OCI-LY1 (cell line): ENCODE measurements around the gene ZHX3.

Experiments used
- H2AFZ ChIP-seq: fragments of 200-600 bp; sonication (generic), shearing (Covaris generic); 2 replicates; pipeline ENCODE4 v1.6.0; 2014; ENCODE audit warnings: antibody characterized with exemption, mild to moderate bottlenecking, low read length
- H3F3A ChIP-seq: fragments of 200-600 bp; sonication (generic), shearing (Covaris generic); 2 replicates; pipeline ENCODE4 v1.6.0; 2014; ENCODE audit warnings: mild to moderate bottlenecking, antibody characterized with exemption, low read length, moderate library complexity; ENCODE audit not compliant: insufficient read depth
- H3K27ac ChIP-seq: fragments of 200-600 bp; sonication (generic); 2 replicates; pipeline ENCODE4 v1.5.1; 2014; ENCODE audit warnings: low read length, mixed run types, mild to moderate bottlenecking, low read depth; ENCODE audit not compliant: poor library complexity, severe bottlenecking
- H3K27me3 ChIP-seq: fragments of 200-600 bp; sonication (generic); 2 replicates; pipeline ENCODE4 v1.6.0; 2014; ENCODE audit warnings: antibody characterized with exemption, mild to moderate bottlenecking, low read length, moderate library complexity; ENCODE audit not compliant: insufficient read depth
- H3K36me3 ChIP-seq: fragments of 200-600 bp; sonication (generic); 2 replicates; pipeline ENCODE4 v1.6.1; 2014; ENCODE audit warnings: mild to moderate bottlenecking, antibody characterized with exemption, low read length, moderate library complexity, mixed read lengths; ENCODE audit not compliant: insufficient read depth
- H3K4me1 ChIP-seq: fragments of 200-600 bp; sonication (generic); 2 replicates; pipeline ENCODE4 v1.5.1; 2014; ENCODE audit warnings: mild to moderate bottlenecking, low read length, moderate library complexity; ENCODE audit not compliant: insufficient read depth, severe bottlenecking
- H3K4me2 ChIP-seq: fragments of 200-600 bp; sonication (generic), shearing (Covaris generic); 2 replicates; pipeline ENCODE4 v1.6.1; 2014; ENCODE audit warnings: low read length
- H3K4me3 ChIP-seq: fragments of 200-600 bp; sonication (generic); 2 replicates; pipeline ENCODE4 v1.5.1; 2014; ENCODE audit warnings: low read length, low read depth, mild to moderate bottlenecking, mixed read lengths; ENCODE audit not compliant: poor library complexity, severe bottlenecking
- H3K79me2 ChIP-seq: fragments of 200-600 bp; shearing (Covaris generic); 2 replicates; pipeline ENCODE4 v1.6.1; 2016; ENCODE audit warnings: mixed run types, low read length, mixed read lengths; ENCODE audit not compliant: insufficient read depth
- H3K9ac ChIP-seq: fragments of 200-600 bp; sonication (generic), shearing (Covaris generic); 2 replicates; pipeline ENCODE4 v1.6.1; 2014; ENCODE audit warnings: mild to moderate bottlenecking, low read length, mixed read lengths
- H3K9me2 ChIP-seq: fragments of 200-600 bp; sonication (generic), shearing (Covaris generic); 2 replicates; pipeline ENCODE4 v1.6.1; 2014; ENCODE audit warnings: low read depth, mild to moderate bottlenecking, low read length, mixed read lengths
- H3K9me3 ChIP-seq: fragments of 200-600 bp; shearing (Covaris generic); 2 replicates; pipeline ENCODE4 v1.6.1; 2014; ENCODE audit warnings: low read length, mixed read lengths
- H4K20me1 ChIP-seq: fragments of 200-600 bp; sonication (generic), shearing (Covaris generic); 2 replicates; pipeline ENCODE4 v1.6.0; 2016; ENCODE audit warnings: mild to moderate bottlenecking, low read length; ENCODE audit not compliant: insufficient read depth
- EZH2 ChIP-seq: fragments of 200-600 bp; sonication (generic), shearing (Covaris generic); IDR thresholded peaks from 2 replicates; pipeline ENCODE4 v1.8.0; 2017; ENCODE audit warnings: borderline replicate concordance, mixed run types, mild to moderate bottlenecking, antibody characterized with exemption, low read length, moderate library complexity, mixed read lengths
- TF ChIP-seq, protein P1 (sequence below): fragments of 200-600 bp; sonication (generic), shearing (Covaris generic); IDR thresholded peaks from 2 replicates; pipeline ENCODE4 v1.5.1; 2017; ENCODE audit warnings: mild to moderate bottlenecking, antibody characterized with exemption, low read length, moderate library complexity, mixed read lengths

Gene ZHX3

DNA sequence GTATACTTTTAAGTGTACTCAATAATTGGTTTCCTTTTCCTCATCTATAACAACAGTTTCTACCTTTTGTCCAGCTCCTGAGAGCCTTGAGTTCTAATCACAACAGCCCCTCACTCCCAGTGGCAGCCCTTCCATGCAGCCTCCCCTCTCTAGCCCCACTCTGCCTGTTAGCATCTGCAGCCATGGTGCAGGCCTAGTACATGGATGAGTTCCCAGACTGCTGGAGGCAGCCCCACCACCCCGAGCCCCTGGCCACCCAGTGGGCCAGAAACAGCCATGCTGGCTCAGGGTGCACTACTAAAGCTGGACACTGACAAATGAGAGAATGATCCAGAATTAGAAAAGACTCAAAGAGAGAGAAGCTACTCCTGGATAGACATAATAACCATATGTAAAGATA, 13.4 kb upstream of the ZHX3 start:
- H3K9ac ChIP-seq: no peak overlapping the region
- H3K27me3 ChIP-seq: 0 out of 2 replicates have a peak, but pooled peaks cover 3% of the 10 kb centered on the region
- H3K4me3 ChIP-seq: no peak overlapping the region
- H4K20me1 ChIP-seq: no peaks in the 10 kb centered on the region
- no peaks in the 10 kb centered on the region for H3K79me2 ChIP-seq
- no peak overlapping the region for H2AFZ ChIP-seq
- no peaks in the 10 kb centered on the region for H3F3A ChIP-seq
- H3K9me2 ChIP-seq: no peaks in the 10 kb centered on the region
- H3K4me2 ChIP-seq: no peak overlapping the region
- H3K27ac ChIP-seq: no peak overlapping the region
- no peaks in the 10 kb centered on the region for H3K36me3 ChIP-seq
- no peaks in the 10 kb centered on the region for H3K9me3 ChIP-seq
- peaks cover 9% of the 10 kb centered on the region for H3K4me1 ChIP-seq
- TF ChIP-seq, protein P1, sequence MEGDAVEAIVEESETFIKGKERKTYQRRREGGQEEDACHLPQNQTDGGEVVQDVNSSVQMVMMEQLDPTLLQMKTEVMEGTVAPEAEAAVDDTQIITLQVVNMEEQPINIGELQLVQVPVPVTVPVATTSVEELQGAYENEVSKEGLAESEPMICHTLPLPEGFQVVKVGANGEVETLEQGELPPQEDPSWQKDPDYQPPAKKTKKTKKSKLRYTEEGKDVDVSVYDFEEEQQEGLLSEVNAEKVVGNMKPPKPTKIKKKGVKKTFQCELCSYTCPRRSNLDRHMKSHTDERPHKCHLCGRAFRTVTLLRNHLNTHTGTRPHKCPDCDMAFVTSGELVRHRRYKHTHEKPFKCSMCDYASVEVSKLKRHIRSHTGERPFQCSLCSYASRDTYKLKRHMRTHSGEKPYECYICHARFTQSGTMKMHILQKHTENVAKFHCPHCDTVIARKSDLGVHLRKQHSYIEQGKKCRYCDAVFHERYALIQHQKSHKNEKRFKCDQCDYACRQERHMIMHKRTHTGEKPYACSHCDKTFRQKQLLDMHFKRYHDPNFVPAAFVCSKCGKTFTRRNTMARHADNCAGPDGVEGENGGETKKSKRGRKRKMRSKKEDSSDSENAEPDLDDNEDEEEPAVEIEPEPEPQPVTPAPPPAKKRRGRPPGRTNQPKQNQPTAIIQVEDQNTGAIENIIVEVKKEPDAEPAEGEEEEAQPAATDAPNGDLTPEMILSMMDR: no peak
- TF ChIP-seq EZH2: no peak

DNA sequence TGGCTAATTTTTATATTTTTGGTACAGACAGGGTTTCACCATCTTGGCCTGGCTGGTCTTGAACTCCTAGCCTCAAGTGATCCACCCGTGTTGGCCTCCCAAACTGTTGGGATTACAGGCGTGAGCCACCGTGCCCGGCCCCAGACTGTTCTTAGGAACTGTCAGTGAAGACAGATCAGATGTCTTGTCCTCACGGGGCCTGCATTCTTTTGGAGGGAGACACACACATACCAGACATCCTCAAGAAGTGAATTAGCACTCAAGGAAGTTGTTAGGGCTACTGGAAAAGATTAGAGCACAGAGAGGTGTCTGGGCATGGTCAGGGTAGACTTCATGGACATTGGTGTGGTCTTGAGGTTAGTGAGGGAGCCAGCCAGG, 12.8 kb upstream of the ZHX3 start:
- H3K79me2 ChIP-seq: no peaks in the 10 kb centered on the region
- no peak overlapping the region for H3K27ac ChIP-seq
- no peak overlapping the region for H3K9ac ChIP-seq
- H3K9me3 ChIP-seq: no peaks in the 10 kb centered on the region
- H2AFZ ChIP-seq: no peak overlapping the region
- TF ChIP-seq EZH2: no peak
- TF ChIP-seq, protein P1: no peak
- no peaks in the 10 kb centered on the region for H3K36me3 ChIP-seq
- H3K4me1 ChIP-seq: peaks cover 9% of the 10 kb centered on the region
- H3K27me3 ChIP-seq: 0 out of 2 replicates have a peak, but pooled peaks cover 3% of the 10 kb centered on the region
- no peak overlapping the region for H3K4me2 ChIP-seq
- no peaks in the 10 kb centered on the region for H4K20me1 ChIP-seq
- no peaks in the 10 kb centered on the region for H3F3A ChIP-seq
- H3K9me2 ChIP-seq: no peaks in the 10 kb centered on the region
- H3K4me3 ChIP-seq: no peak overlapping the region

DNA sequence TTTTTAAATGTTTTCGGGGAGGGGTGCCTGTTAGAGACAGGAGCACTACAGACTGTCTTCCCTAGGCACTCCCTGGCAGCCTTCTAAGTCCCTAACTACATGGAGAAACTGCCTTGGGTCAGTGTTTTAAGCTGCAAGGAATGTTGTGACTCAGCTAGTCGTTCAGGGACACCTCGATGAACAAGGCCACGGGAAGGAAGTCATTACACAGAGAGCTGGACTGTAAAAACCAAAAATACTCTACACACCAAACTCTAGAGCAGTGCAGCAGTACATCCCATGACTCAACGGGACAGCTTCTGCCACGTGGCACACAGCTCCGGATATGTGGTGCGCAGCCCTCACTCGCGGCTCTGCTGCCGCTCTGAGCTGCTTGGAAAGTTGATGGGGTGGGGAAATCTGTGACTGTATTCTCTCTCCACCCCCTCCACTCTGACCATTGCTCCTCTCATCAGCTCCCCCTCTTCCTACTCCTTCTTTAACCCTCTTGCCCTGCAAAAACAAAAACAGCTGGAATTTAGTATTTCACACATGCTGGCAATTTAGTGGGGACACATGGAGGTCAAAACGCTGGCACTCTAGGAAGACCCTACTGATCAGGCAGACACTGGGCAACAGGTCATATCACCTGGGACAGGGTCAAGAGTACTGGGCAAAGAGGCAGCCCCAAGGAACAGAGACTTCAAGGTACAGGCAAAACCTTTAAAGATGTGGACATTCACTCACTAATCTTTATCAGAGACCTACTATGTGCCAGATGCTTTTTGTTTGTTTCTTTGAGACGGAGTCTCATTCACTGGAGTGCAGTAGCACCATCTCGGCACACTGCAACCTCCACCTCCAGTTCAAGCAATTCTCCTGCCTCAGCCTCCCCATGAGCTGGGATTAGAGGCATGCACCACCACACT, 12.2 kb upstream of the ZHX3 start:
- TF ChIP-seq, protein P1: no peak
- TF ChIP-seq EZH2: no peak
- Histone ChIP-seq H3F3A (no peaks in the 10 kb centered on the region), H3K9me2 (no peaks in the 10 kb centered on the region), H3K9me3 (no peaks in the 10 kb centered on the region), H3K4me1 (peaks cover 9% of the 10 kb centered on the region), H3K4me2 (peak overlapping the region; percentile 16; the same call in 1 of the 2 replicates), H3K36me3 (no peaks in the 10 kb centered on the region), H3K9ac (no peak overlapping the region), H3K79me2 (no peaks in the 10 kb centered on the region), H3K27me3 (0 out of 2 replicates have a peak, but pooled peaks cover 3% of the 10 kb centered on the region), H4K20me1 (no peaks in the 10 kb centered on the region), H2AFZ (no peak overlapping the region), H3K27ac (no peak overlapping the region), H3K4me3 (no peak overlapping the region)
